NCI-H2196 treated with DMSO at 0.1 percent for 48 hours (cell line): ENCODE measurements around the gene SLC25A26.

Source experiments
- DNase-seq: peaks from one replicate; lab custom pipeline; 2025; ENCODE audit not compliant: unreplicated experiment; lab: John Stamatoyannopoulos, UW

The SLC25A26 gene

DNA sequence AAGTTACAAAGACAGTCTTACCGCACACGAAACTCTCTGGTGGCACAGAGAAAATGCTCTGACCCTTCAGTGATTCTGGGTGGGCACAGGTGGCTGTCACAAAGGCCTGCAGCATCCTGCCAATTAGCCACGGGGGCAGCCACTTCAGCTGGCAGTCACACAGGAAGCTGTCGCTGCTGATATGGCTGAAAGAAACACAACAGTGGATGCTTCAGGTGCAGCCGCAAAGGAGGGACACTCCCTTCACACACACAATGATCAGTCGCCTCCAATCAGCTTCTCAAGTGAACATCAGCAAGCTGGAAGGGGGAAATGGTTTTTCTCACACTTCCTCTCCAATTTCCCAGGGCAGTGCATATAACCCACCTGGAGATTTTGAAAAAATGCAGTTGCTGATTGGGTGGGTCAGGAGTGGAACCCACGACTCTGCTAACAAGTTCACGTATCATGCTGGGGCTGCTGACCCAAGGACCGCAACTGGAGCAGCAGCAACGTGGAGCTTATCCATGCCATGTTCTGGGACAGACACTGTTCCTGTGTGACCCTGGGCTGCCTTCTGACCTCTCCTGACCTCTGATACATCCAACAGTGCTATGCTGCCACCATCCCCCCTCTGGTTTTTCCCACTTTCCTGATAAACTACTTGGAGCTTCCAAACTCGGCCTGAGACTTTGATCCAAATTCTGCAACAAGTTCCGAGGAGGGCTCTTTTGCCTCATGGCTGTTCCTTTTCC is 173.4 kb downstream of the SLC25A26 start:
- no peak for DNase-seq

- DNase-seq = no peak
Observed at GRCh38 chr3:66394753-66395249, 174.0 kb downstream of the SLC25A26 start.

DNA sequence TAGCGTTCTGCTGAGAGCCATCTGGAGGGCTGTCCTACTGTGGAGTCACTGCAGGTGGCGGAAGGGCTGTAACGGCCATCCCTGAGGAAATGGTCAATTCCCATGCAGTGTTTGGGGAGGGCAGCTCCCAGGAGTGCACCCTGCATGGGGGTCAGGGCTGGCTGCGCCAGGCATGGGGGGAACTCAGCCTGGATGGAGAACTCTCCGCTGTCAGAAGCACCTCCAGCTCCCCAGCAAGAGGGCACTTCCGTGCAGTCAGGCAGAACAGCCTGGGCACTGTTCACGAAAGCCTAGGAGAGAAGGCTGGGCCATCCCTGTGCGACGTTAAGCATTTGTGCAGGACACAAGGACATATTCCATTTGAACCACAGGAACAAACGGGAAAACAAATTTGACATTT is 174.8 kb downstream of the SLC25A26 start:
- no peak for DNase-seq

GRCh38 chr3:66396161-66396760 is 175.5 kb downstream of the SLC25A26 start:
- no peak for DNase-seq

DNA sequence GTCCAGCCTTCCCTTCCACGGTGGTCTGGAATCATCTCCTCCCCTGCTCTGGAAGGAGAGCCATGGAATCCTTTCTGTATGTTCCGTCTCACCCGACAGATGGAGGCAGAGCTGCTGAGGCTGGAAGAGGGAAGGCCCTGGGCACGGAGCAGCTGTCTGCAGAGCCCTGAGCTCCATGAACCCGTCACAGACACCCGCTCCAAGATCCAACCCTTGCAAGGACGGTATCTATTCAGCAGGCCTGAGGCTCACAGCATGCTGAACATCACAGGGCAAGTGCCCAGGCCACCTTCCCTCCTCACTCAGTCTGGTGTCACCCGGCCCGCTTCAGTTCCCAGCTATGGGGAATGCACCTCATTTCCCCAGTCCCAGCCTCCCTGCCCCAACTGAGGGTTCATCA is 176.1 kb downstream of the SLC25A26 start:
- DNase-seq = no peak

GRCh38 chr3:66397745-66398144 is 176.9 kb downstream of the SLC25A26 start:
- no peak for DNase-seq

DNA sequence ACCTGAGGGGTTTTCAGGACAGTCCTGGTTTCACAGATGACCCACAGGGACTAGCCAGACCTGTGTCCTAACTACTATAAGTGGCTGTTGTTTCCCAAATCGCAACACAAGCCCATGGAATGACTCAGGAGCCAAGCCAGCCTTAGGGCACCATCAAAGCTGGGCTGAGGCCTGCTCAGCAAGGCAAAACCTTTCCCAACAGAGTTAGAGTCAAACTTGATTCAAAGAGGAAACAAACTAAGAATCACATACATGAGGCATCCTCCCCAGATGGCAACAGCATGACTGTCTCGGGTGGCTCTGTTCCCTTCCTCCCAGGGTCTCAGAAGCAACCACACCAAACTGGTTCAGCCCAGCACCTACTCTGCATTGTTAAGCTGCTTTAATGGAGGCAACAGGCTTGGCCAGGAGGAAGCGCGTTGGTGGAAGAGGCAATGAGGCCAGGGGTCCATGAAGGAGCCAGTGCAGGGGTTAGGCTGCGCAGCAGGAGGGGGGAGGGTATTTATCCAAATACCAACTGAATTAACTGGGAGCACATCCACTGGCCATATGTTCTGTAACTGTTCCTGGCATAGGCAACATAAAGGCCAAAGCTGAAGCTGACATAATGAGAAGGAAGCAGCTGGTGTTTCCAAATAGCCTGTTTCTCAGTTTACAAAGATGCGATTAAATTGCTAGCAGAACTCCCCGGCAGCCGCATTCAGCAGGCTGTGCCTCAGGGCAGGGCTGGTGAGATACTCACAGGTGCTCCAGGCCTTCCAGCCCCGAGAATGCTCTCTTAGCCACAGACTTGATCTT is 177.6 kb downstream of the SLC25A26 start:
- no peak for DNase-seq

DNA sequence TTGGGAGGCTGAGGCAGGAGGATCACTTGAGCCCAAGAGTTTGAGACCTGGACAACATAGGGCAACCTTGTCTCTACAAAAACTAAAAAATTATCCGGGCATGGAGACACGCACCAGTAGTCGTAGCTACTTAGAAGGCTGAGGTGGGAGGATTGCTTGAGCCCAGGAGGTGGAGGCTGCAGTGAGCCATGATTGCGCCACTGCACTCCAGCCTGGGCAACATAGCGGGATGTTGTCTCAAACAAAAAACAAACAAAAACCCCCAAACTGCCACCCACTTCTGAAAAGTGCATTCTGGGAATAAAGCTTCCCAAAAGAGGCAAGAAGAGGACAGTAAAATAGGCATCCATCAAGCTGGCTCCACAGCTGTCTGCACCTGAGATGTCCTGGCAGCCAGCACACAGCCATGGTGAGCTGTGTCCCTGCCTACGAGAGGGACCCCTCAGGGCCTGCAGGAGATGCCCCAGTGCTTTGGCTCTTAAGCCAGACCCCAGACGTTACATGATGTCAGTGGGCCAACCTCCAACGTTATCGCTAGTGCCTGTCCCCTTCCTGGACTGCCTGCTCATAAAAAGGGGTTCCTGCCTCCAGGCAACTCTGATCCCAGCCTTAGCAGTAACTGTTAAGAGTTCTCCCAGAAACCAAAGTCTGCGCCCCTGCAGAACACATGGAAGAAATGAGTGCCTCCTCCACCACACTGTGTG is 178.9 kb downstream of the SLC25A26 start:
- DNase-seq = no peak

GRCh38 chr3:66400411-66401156 is 179.8 kb downstream of the SLC25A26 start:
- DNase-seq = no peak

- DNase-seq = no peak
Observed at GRCh38 chr3:66401157-66401550, 180.4 kb downstream of the SLC25A26 start.

DNA sequence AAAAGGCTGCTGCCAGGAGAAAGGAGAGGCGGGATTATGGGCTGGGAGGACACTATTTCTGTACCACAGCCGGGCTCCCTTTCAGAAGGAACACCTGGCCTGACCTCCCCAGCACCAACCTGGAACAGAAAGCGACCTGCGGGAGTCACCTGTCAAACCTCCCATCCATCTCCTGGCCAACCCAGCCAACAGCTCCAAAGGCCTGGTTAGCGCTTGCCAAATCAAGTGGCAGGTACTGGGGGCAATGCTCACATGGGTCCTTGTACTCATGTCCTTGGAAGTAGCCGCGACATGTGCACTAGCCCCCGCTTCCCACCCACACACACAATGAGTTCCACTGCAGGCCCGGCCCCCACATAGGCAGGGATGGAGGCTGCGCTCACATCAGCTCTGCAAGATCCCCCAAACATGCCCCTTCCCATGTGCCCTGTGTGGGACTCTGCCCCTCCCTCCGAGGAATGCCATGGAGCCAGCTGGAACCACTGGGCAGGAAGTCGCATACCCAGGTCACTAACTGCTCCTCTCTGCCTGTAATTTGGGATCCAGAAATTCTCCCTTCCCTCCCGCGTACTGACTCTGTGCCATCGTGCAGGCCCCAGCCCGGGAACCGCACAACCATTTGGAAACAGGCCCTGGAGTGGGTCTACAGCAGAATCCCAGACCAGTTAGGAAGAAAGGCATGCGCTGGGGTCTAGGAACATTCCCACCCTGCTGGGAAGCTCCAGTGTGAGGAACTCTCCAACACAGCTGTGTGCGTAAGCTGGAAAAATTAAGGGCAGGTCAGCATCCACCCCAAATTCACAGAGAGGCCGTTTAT is 181.1 kb downstream of the SLC25A26 start:
- DNase-seq = no peak

DNA sequence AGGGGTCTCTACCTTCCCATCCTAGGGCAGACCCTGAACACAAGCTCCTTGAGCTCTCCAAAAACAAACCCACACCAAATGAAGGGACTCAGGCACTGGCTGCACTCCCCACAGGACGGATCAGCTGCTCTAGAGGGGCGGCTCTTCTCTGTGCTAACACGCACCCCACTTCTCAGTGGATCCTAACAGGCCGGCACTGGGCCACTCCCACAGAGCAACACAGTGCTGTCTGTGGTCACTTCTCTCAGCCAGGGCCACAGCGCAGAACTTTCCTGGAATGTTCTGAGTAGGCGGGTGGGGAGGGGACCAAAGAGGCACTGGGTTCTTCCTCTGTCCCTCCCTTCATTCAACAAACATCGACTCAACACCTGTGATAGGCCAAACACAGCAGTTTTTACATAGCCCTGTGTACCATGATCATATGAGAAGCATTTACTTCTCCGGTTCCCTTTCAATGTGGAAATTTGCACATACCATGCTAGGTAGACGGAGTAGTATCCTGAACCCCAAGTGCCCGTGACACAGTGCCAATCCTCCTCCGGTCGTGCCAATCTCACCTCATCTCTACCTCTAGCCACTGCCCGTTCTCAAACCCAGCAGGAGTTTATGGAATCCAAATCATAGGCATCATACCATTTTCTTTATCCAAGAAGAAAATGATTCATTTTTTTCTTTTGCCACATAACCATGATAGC is 181.9 kb downstream of the SLC25A26 start:
- DNase-seq = no peak

GRCh38 chr3:66403323-66403990 is 182.7 kb downstream of the SLC25A26 start:
- no peak for DNase-seq

GRCh38 chr3:66404197-66404596 is 183.4 kb downstream of the SLC25A26 start:
- DNase-seq = no peak

- DNase-seq = no peak
Observed at GRCh38 chr3:66404903-66405700, 184.3 kb downstream of the SLC25A26 start.

- no peak for DNase-seq
Observed at GRCh38 chr3:66405701-66406091, 184.9 kb downstream of the SLC25A26 start.

- no peak for DNase-seq
Observed at GRCh38 chr3:66406163-66406562, 185.4 kb downstream of the SLC25A26 start.
